HepG2 (cell line): ENCODE data around the gene RSBN1L. TPM values are rescaled to one million over a fixed set of nuclear protein-coding genes. Genes with fewer than 3 reads are reported as not detected.

Experiments used
- ATAC-seq: fragments of 200-7000 bp; cut with Tn5 transposase; 3 replicates; pipeline ENCODE4 v1.9.1; 2020; ENCODE audit warnings: mild to moderate bottlenecking, moderate library complexity
- BruUV-seq: library from RNA; stranded (reverse); fragments of 400-500 nt; replicated peaks from 2 replicates; lab custom pipeline; 2021; lab: Mats Ljungman, UMichigan
- CTCF ChIA-PET: fragments of 300-600 bp; formaldehyde crosslinking; extraction: SDS; loops from one replicate; lab custom pipeline; 2021; ENCODE audit warnings: low total read pairs, inconsistent platforms, low intra/inter-chr PET ratio; lab: Yijun Ruan, JAX
- POLR2A ChIA-PET: fragments of 350-600 bp; sonication (Branson Sonifier 250); formaldehyde crosslinking; loops from one replicate; lab custom pipeline; 2020; ENCODE audit warnings: antibody characterized with exemption, inconsistent platforms; lab: Yijun Ruan, JAX
- DNase-seq: peaks from one replicate; pipeline ENCODE4 v3.0.0-alpha.2; 2015; ENCODE audit warnings: low spot score
- FAIRE-seq: peaks from 3 replicates; lab custom pipeline; 2011; peaks lifted over from hg19 to GRCh38; lab: Jason Lieb, UNC
- H2AFZ ChIP-seq: one replicate; pipeline ENCODE4 v1.6.1; 2011; ENCODE audit warnings: low read length, inconsistent platforms
- H3K27ac ChIP-seq: fragments of 300-600 bp; 3 replicates; pipeline ENCODE4 v1.8.0; 2011; ENCODE audit warnings: mixed run types, mild to moderate bottlenecking, mixed read lengths, low read length, inconsistent platforms; ENCODE audit not compliant: insufficient read depth; ENCODE audit errors: extremely low read length
- H3K27me3 ChIP-seq, 2 experiments: fragments of 200-600 bp in 1 of 2; 2 replicates in 1 of 2; 3 replicates in 1 of 2; pipeline versions ENCODE4 v1.6.0 to v1.8.0; 2011; ENCODE audit warnings: low read length in 2 of 2, mild to moderate bottlenecking in 2 of 2, moderate library complexity in 2 of 2, inconsistent platforms in 1 of 2; ENCODE audit not compliant: insufficient read depth in 2 of 2, control insufficient read depth in 1 of 2
- H3K36me3 ChIP-seq, 2 experiments: fragments of 200-600 bp in 1 of 2; replicated peaks in 1 of 2; 2 replicates in 1 of 2; 3 replicates in 1 of 2; pipeline versions ENCODE4 v1.5.1 to v1.8.0; 2011; ENCODE audit warnings: low read length in 2 of 2, inconsistent platforms in 1 of 2; ENCODE audit not compliant: insufficient read depth in 2 of 2, control insufficient read depth in 1 of 2
- H3K4me1 ChIP-seq: 2 replicates; pipeline ENCODE4 v1.5.1; 2012; ENCODE audit warnings: low read length, inconsistent platforms; ENCODE audit not compliant: insufficient read depth
- H3K4me2 ChIP-seq: 2 replicates; pipeline ENCODE4 v1.6.0; 2011; ENCODE audit warnings: low read depth, low read length, inconsistent platforms
- H3K4me3 ChIP-seq, 3 experiments: fragments of 200-600 bp in 1 of 3; sonication (generic), shearing (Covaris generic) in 1 of 3; replicated peaks in 1 of 3; 2 replicates each; pipeline ENCODE4 v1.5.1; 2011 to 2016; ENCODE audit warnings: low read length in 3 of 3, inconsistent platforms in 2 of 3, low read depth in 2 of 3, mild to moderate bottlenecking in 2 of 3, control low read depth in 1 of 3, mixed read lengths in 1 of 3; ENCODE audit not compliant: insufficient read depth in 1 of 3
- H3K79me2 ChIP-seq: one replicate; pipeline ENCODE4 v1.6.1; 2011; ENCODE audit warnings: low read length, inconsistent platforms; ENCODE audit not compliant: insufficient read depth
- H3K9ac ChIP-seq: 2 replicates; pipeline ENCODE4 v1.6.0; 2011; ENCODE audit warnings: mild to moderate bottlenecking, low read depth, low read length, inconsistent platforms; ENCODE audit not compliant: insufficient read depth
- H3K9me3 ChIP-seq: 2 replicates; pipeline ENCODE4 v1.5.1; 2012; ENCODE audit warnings: mild to moderate bottlenecking, low read length
- H4K20me1 ChIP-seq: 2 replicates; pipeline ENCODE4 v1.6.0; 2011; ENCODE audit warnings: inconsistent platforms, mild to moderate bottlenecking, low read length, moderate library complexity; ENCODE audit not compliant: insufficient read depth
- CCAR2 ChIP-seq: fragments of 200-400 bp; formaldehyde crosslinking; optimal IDR thresholded peaks from 2 replicates; pipeline ENCODE3; 2018; ENCODE audit warnings: low read depth, mild to moderate bottlenecking, low read length, moderate library complexity
- ERF ChIP-seq: IDR thresholded peaks from 2 replicates; pipeline ENCODE4 v1.6.1; 2018; ENCODE audit warnings: missing biosample characterization, missing genetic modification reagents
- MED13 ChIP-seq: sonication (generic); formaldehyde crosslinking; IDR thresholded peaks from 2 replicates; pipeline ENCODE4 v1.5.0; 2020; ENCODE audit warnings: missing genetic modification reagents
- MZF1 ChIP-seq: sonication (generic); formaldehyde crosslinking; IDR thresholded peaks from 2 replicates; pipeline ENCODE4 v1.8.1; 2023; ENCODE audit warnings: mild to moderate bottlenecking, missing genetic modification reagents, borderline replicate concordance
- SPEN ChIP-seq: sonication (generic); formaldehyde crosslinking; IDR thresholded peaks from 2 replicates; pipeline ENCODE4 v1.5.1; 2020; ENCODE audit warnings: low read depth, mild to moderate bottlenecking, missing genetic modification reagents
- ZFP36L2 ChIP-seq: sonication (generic); formaldehyde crosslinking; IDR thresholded peaks from 2 replicates; pipeline ENCODE4 v1.4.0; 2020; ENCODE audit warnings: missing genetic modification reagents
- ZNF10 ChIP-seq: sonication (generic); formaldehyde crosslinking; IDR thresholded peaks from 2 replicates; pipeline ENCODE4 v1.4.0; 2020; ENCODE audit warnings: mild to moderate bottlenecking, low read depth, missing genetic modification reagents, borderline replicate concordance
- ZNF256 ChIP-seq: sonication (generic); formaldehyde crosslinking; conservative IDR thresholded peaks from 2 replicates; pipeline ENCODE4 v1.4.0; 2020; ENCODE audit warnings: missing genetic modification reagents
- ZNF432 ChIP-seq: sonication (generic); formaldehyde crosslinking; IDR thresholded peaks from 2 replicates; pipeline ENCODE4 v1.5.0; 2020; ENCODE audit warnings: missing genetic modification reagents, mild to moderate bottlenecking, borderline replicate concordance
- ZSCAN25 ChIP-seq: sonication (generic); formaldehyde crosslinking; IDR thresholded peaks from 2 replicates; pipeline ENCODE4 v1.8.0; 2022; ENCODE audit warnings: mild to moderate bottlenecking, missing genetic modification reagents
- WGBS: methylation state at CpG from one replicate; pipeline ENCODE4 v1.1.6; 2017; ENCODE audit warnings: low lambda C conversion rate; 5-methylcytosine and 5-hydroxymethylcytosine counted together
- in situ Hi-C: cut with HindIII; loops from 2 replicates; pipeline ENCODE4 v1.10.0; 2017; ENCODE audit warnings: low pct_unique_long_range_greater_than_20kb; ENCODE audit not compliant: extremely low pct_ligation_motif_present
- intact Hi-C: fragments of 100-400 bp; cut with micrococcal nuclease; formaldehyde crosslinking; loops from one replicate; pipeline ENCODE4 v1.10.0; 2022; ENCODE audit not compliant: unreplicated experiment
- polyA plus RNA-seq, 8 experiments: library from polyadenylated mRNA; depleted of rRNA in 3 of 8; stranded (reverse) in 7 of 8; unstranded in 1 of 8; fragments of >200 nt; fragmentation: Illumina TruSeq in 4 of 8; extraction: Trizol in 4 of 8; gene quantifications; 2 replicates each; pipeline versions ENCODE4 v1.2.1 to v1.2.3, GENCODE V29; 2011 to 2016; ENCODE audit warnings: low read depth in 4 of 8, missing spikeins in 1 of 8, mixed read lengths in 1 of 8; ENCODE audit not compliant: insufficient read depth in 1 of 8
- total RNA-seq, 5 experiments: library from RNA; depleted of rRNA; stranded (reverse); fragments of >200 nt; fragmentation: Illumina TruSeq; extraction: Trizol; gene quantifications; 2 replicates each; pipeline ENCODE4 v1.2.3, GENCODE V29; 2016; ENCODE audit warnings: low read depth in 1 of 5
- TF ChIP-seq, protein P1 (sequence below): sonication (generic); formaldehyde crosslinking; IDR thresholded peaks from 2 replicates; pipeline ENCODE4 v1.8.0; 2022; ENCODE audit warnings: mild to moderate bottlenecking, missing genetic modification reagents; ENCODE audit not compliant: insufficient replicate concordance
- TF ChIP-seq, protein P2 (sequence below): sonication (generic); formaldehyde crosslinking; IDR thresholded peaks from 2 replicates; pipeline ENCODE4 v1.8.0; 2022; ENCODE audit warnings: mild to moderate bottlenecking, missing genetic modification reagents

The RSBN1L gene
- total and polyA plus RNA-seq, 2 of the 13 experiments (the other 11 are each of a cell fraction or from before 2014, with no cell fraction given): 7.7 to 21.3 TPM

DNA sequence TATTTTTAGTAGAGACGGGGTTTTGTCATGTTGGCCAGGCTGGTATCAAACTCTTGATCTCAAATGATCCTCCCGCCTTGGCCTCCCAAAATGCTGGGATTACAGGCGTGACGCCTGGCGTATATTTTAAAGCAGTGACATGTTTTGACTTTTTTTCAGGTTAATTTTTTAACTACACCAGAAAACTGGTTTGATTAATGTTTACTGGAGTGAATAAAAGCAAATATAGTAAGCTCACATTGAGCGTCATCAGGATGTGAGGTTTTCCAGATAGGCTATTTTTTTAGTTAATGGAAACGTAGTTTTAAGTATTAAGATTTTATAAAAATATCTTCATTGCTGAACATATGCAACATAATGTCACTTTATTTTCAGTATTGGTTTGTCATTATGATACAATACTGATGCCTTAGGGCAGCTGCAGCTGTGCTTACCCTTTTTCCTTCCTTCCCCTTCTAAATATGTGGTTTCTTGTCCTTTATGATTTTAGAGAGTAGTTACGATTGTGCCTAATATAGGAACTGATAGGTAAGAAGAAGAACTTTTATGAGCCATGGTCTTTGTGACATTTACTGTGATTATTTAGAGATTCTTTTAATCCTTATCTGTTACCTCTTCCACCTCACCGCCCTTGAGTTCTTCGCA is 64.7 kb downstream of the RSBN1L start:
- ATAC-seq: no peak
- no peak for DNase-seq
- no peak overlapping the region for H3K27ac ChIP-seq
- in situ Hi-C loops: no loop called here
- H3K4me3 ChIP-seq: no peak overlapping the region
- peaks cover 1 to 4% of the 10 kb centered on the region in 2 experiments; a peak in 1 of 5 replicates for H3K36me3 ChIP-seq
- no peaks in the 10 kb centered on the region for H3K9me3 ChIP-seq
- H3K9ac ChIP-seq: no peak overlapping the region
- BruUV-seq: no TSS peak
- peaks cover 14% of the 10 kb centered on the region for H3K4me1 ChIP-seq
- intact Hi-C loops: no loop called here
- H2AFZ ChIP-seq: no peak overlapping the region
- POLR2A ChIA-PET: no interaction called here
- peaks cover 50% of the 10 kb centered on the region for H3K79me2 ChIP-seq
- TF ChIP-seq, protein P1, sequence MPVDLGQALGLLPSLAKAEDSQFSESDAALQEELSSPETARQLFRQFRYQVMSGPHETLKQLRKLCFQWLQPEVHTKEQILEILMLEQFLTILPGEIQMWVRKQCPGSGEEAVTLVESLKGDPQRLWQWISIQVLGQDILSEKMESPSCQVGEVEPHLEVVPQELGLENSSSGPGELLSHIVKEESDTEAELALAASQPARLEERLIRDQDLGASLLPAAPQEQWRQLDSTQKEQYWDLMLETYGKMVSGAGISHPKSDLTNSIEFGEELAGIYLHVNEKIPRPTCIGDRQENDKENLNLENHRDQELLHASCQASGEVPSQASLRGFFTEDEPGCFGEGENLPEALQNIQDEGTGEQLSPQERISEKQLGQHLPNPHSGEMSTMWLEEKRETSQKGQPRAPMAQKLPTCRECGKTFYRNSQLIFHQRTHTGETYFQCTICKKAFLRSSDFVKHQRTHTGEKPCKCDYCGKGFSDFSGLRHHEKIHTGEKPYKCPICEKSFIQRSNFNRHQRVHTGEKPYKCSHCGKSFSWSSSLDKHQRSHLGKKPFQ (CRISPR knock-in tag): no peak
- TF ChIP-seq MED13 (CRISPR knock-in tag) (no peak), SPEN (CRISPR knock-in tag) (no peak)
- H4K20me1 ChIP-seq: no peaks in the 10 kb centered on the region
- 96% methylated on average over 10 of the region's 10 CpGs for WGBS
- H3K4me2 ChIP-seq: no peak overlapping the region
- no peak for FAIRE-seq
- CTCF ChIA-PET: no interaction called here
- H3K27me3 ChIP-seq: no peaks in the 10 kb centered on the region

DNA sequence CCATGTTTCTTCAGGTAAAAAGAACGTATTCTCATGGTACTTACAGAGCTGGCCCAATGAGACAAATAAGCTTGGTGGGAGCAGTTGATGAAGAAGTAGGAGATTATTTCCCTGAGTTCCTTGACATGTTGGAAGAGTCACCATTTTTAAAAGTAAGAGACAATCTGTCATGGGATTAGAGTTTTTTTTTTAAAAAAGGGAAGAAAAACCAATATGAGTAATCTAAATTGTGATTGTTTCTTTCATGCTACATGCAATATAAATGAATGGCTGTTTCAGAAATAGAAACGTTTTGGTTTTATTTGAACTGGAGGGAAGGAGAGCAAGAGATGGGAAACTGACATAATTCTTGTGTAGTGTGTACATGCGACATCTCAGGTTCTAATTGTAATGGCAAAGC is 69.2 kb downstream of the RSBN1L start:
- TF ChIP-seq ZNF432: no peak
- TF ChIP-seq MZF1 (CRISPR knock-in tag): no peak
- TF ChIP-seq ZNF256 (CRISPR knock-in tag): no peak
- no peak for TF ChIP-seq ZSCAN25 (CRISPR knock-in tag)
- TF ChIP-seq ERF (CRISPR knock-in tag): no peak
- TF ChIP-seq, protein P2, sequence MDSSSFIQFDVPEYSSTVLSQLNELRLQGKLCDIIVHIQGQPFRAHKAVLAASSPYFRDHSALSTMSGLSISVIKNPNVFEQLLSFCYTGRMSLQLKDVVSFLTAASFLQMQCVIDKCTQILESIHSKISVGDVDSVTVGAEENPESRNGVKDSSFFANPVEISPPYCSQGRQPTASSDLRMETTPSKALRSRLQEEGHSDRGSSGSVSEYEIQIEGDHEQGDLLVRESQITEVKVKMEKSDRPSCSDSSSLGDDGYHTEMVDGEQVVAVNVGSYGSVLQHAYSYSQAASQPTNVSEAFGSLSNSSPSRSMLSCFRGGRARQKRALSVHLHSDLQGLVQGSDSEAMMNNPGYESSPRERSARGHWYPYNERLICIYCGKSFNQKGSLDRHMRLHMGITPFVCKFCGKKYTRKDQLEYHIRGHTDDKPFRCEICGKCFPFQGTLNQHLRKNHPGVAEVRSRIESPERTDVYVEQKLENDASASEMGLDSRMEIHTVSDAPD (CRISPR knock-in tag): no peak
- no peak for TF ChIP-seq CCAR2
- TF ChIP-seq ZFP36L2 (CRISPR knock-in tag): no peak
- TF ChIP-seq ZNF10 (CRISPR knock-in tag): no peak
- TF ChIP-seq, all 625 proteins: peak for 0
- WGBS: 85% methylated on average over 3 of the region's 3 CpGs
- no peak overlapping the region for H2AFZ ChIP-seq
- H3K4me2 ChIP-seq: no peak overlapping the region
- peaks cover 25% of the 10 kb centered on the region for H3K4me1 ChIP-seq
- H3K4me3 ChIP-seq: no peak overlapping the region
- H3K27me3 ChIP-seq: no peaks in the 10 kb centered on the region
- peaks cover 39% of the 10 kb centered on the region for H3K79me2 ChIP-seq
- FAIRE-seq: no peak
- H4K20me1 ChIP-seq: no peaks in the 10 kb centered on the region
- intact Hi-C loops (no loop called here), in situ Hi-C loops (no loop called here)
- DNase-seq: no peak
- H3K9me3 ChIP-seq: no peaks in the 10 kb centered on the region
- H3K9ac ChIP-seq: no peak overlapping the region
- POLR2A ChIA-PET: no interaction called here
- CTCF ChIA-PET: no interaction called here
- H3K27ac ChIP-seq: no peak overlapping the region
- H3K36me3 ChIP-seq: peaks cover 3 to 9% of the 10 kb centered on the region in 2 experiments; a peak in 3 of 5 replicates
- ATAC-seq: no peak
- no TSS peak for BruUV-seq
